ENCODE measurements around the gene PON3. TPM values are rescaled to one million over a fixed set of nuclear protein-coding genes. Genes with fewer than 3 reads are reported as not detected.

The PON3 gene
- polyA plus RNA-seq, 2 of the 4 experiments (the other 2 are of a cell fraction) = 48.7 to 142 TPM

DNA sequence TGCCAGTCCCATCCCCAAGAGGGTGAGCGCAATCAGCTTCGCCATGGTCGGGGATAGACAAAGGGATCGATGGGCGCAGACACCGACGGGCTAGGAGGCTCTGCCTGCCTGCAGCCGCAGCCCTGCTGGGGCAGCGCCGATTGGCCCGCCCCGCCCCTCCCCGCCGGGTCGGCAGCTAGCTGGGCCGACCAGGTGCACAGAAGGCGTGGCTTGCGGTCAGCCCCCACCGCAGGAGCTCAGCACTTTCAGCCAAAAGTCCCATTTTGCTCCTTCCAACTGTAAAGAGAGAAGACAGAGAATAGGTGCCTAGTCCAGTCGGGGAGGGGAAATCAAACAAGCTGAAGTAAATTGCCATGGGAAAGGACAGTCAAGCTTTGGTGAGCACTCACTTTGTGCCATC, 71.7 kb downstream of the PON3 start, which contains the start of gene PON1 (continued):
- TF ChIP-seq RCOR1 (IDR thresholded peaks at IDR 0.05; ENCODE audit: low read depth, low read length) (no peak), PHF8 (IDR thresholded peaks at IDR 0.05; ENCODE audit: borderline replicate concordance, low read depth) (no peak), NR3C1 (IDR thresholded peaks at IDR 0.05) (no peak), HDAC2 (IDR thresholded peaks at IDR 0.05) (no peak), KDM1A (IDR thresholded peaks at IDR 0.05; ENCODE audit: low read depth) (no peak)

DNA sequence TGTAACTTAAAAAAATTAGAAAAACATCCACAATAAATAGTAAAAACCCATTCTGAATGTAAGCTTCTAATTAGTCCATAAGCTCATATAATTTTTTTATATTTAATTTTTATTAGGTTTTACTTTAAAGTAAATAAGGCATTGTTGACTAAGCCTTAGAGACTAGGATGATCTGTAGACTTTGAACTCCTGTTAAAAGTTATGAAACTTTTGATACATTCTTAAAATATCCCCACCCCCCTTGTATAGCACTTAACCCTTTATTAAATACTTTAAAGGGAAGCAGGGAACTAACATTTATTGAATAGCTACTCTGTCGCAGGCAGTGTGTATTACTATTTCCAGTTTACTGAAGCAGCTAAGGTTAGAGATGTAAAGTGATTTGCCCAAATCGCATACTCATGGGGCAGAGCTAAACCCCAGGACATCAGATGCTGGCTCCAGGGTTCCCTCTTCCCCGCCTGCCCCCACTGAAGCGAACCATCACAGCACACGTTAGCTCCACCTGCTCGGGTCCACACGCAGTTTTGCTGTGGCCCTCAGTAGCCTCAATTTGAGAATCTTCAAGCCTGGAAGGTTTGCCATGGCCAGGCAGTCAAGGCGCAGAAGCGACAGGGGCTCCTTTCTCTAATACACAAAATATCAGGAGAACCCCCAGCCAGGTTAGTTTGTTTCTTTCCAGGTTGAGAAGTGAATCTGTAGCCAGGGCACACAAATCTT, 72.6 kb downstream of the PON3 start:
- Histone ChIP-seq H3K27ac (peak overlapping the region; percentile 86 to 87), H3K4me2 (peak overlapping the region; percentile 77), H3K4me1 (peaks cover 32% of the 10 kb centered on the region), H3K4me3 (0 out of 3 replicates have a peak overlapping the region, but pooled peaks have one; percentile 18), H3K9me3 (0 out of 3 replicates have a peak, but pooled peaks cover 3% of the 10 kb centered on the region)
- TF ChIP-seq MAZ (IDR thresholded peaks at IDR 0.05; ENCODE audit: borderline replicate concordance, low read depth, low read length) (no peak), MYC (IDR thresholded peaks at IDR 0.05; ENCODE audit: borderline replicate concordance, low read length) (no peak), HOXB5 (CRISPR knock-in tag; IDR thresholded peaks at IDR 0.05) (no peak), SMC3 (IDR thresholded peaks at IDR 0.05) (no peak), JUNB (IDR thresholded peaks at IDR 0.05) (no peak), RCOR1 (IDR thresholded peaks at IDR 0.05; ENCODE audit: low read depth, low read length) (no peak), ZC3H11A (IDR thresholded peaks at IDR 0.05) (no peak), KDM5A (IDR thresholded peaks at IDR 0.05) (no peak), CBX8 (IDR thresholded peaks at IDR 0.05) (no peak), ESRRA (IDR thresholded peaks at IDR 0.05; ENCODE audit: borderline replicate concordance, low read length) (no peak), RAD21 (conservative IDR thresholded peaks at IDR 0.05 in 1 of 2, IDR thresholded peaks at IDR 0.05 in 1 of 2) (no peak; a peak in 1 of 5 replicates), ZNF302 (CRISPR knock-in tag; IDR thresholded peaks at IDR 0.05) (no peak), SREBF2 (IDR thresholded peaks at IDR 0.05) (no peak), POLR2AphosphoS2 (conservative IDR thresholded peaks at IDR 0.05; ENCODE audit: low read length) (no peak), GATA3 (IDR thresholded peaks at IDR 0.05; ENCODE audit: borderline replicate concordance) (no peak), HDAC2 (IDR thresholded peaks at IDR 0.05) (no peak)
- TF ChIP-seq, protein P1, sequence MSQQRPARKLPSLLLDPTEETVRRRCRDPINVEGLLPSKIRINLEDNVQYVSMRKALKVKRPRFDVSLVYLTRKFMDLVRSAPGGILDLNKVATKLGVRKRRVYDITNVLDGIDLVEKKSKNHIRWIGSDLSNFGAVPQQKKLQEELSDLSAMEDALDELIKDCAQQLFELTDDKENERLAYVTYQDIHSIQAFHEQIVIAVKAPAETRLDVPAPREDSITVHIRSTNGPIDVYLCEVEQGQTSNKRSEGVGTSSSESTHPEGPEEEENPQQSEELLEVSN (IDR thresholded peaks at IDR 0.05; ENCODE audit: borderline replicate concordance, low read depth) = no peak
- ChIA-PET CTCF (interaction anchor here (0.9 to 2.9 kb wide), 6 partner anchors 13 to 363 kb away, joined by 3 to 15 read pairs (median 4); partner anchors contain the start of gene PON3), POLR2A (no interaction called here)
- ATAC-seq = peak in 1 of 2 experiments; percentile 55; a peak in 3 of 6 replicates
- DNase-seq (ENCODE audit: low read depth in 1 of 2, low spot score in 1 of 2) = peak in 1 of 2 experiments; percentile 36
- no peak for FAIRE-seq
- 67% methylated on average over 9 of the region's 9 CpGs for WGBS (ENCODE audit: missing lambda C conversion rate)

DNA sequence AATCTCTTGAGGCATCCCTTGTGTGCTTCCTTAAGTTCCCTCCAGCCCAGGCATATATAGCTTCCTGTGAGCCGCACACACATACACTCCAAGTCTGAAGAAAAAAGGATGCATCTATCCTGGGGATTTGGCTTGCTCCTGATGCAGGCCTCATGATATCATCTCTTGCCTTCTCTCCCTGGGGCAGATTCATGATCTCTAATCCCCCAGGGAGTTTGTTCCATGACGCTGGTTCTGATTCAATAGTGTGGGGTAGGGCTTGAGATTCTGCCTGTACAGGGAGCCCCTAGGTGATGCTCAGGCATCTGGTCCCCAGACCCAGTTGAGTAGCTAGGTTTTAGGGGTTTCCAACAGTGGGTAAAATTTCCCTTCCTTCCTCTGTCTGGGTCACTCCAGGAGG, 73.3 kb downstream of the PON3 start:
- ChIA-PET POLR2A (no interaction called here), CTCF (interaction anchor here (1.0 to 2.9 kb wide), 4 partner anchors 12 to 154 kb away, joined by 3 to 15 read pairs (median 8); partner anchors contain the start of gene PON3)
- DNase-seq (ENCODE audit: low read depth in 1 of 2, low spot score in 1 of 2) (peak in 1 of 2 experiments; percentile 64), ATAC-seq (peak; percentile 39 to 71; a peak in 5 of 6 replicates), FAIRE-seq (no peak)
- H3K27ac ChIP-seq = peak overlapping the region; percentile 86 to 87
- 0 out of 3 replicates have a peak overlapping the region, but pooled peaks have one; percentile 18 for H3K4me3 ChIP-seq
- H3K4me1 ChIP-seq = peaks cover 39% of the 10 kb centered on the region
- TF ChIP-seq, protein P1 (IDR thresholded peaks at IDR 0.05; ENCODE audit: borderline replicate concordance, low read depth) = no peak
- peak; percentile 32 for TF ChIP-seq GATA3 (IDR thresholded peaks at IDR 0.05; ENCODE audit: borderline replicate concordance)
- 38% methylated on average over 2 of the region's 2 CpGs for WGBS (ENCODE audit: missing lambda C conversion rate)
- peak overlapping the region; percentile 77 for H3K4me2 ChIP-seq
- 0 out of 3 replicates have a peak, but pooled peaks cover 3% of the 10 kb centered on the region for H3K9me3 ChIP-seq

Data from A549 (cell line).